ENCODE measurements around the gene FAM170B. TPM values are rescaled to one million over a fixed set of nuclear protein-coding genes. Genes with fewer than 3 reads are reported as not detected.

FAM170B gene
- total RNA-seq: not detected

DNA sequence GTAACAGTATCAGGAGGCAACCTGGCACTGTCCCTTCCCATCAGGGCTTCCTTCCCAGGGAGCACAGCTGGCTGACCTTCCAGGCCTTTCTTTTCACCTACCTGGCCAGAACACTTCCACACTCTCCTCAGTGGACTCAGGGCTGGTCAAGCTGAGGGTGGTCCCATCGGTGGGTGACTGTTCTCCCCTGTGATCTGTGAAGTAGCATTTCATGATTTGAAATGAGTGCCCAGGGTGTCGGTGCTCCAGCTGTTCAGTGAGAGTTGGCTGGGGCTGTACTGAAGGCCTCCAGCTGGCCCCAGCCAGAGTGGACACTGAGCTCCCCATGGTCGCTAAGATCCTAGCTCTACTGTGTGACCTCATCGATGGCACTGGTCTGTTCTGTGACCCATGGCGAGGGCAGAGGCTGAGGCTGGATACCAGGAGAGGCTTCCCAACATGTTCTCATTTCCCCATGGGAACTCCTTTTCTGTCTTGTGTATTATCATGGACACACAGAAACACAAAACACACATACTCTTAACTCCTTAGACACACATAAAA lies at the start of gene FAM170B:
Gene FAM170B, minus strand, starts transcription at position 316 of the 543 bp plus-strand sequence. Its CDS starts 103 bp downstream, at position 213.
- H3K27ac ChIP-seq: no peak within 1 kb of the TSS
- WGBS, 2 donors (ENCODE audit: low coverage in 1 of 2): 80% methylated on average over 5 of the region's 5 CpGs; no CpG with 5 or more reads in 1 of the 2 donors
- ATAC-seq: no peak

DNA sequence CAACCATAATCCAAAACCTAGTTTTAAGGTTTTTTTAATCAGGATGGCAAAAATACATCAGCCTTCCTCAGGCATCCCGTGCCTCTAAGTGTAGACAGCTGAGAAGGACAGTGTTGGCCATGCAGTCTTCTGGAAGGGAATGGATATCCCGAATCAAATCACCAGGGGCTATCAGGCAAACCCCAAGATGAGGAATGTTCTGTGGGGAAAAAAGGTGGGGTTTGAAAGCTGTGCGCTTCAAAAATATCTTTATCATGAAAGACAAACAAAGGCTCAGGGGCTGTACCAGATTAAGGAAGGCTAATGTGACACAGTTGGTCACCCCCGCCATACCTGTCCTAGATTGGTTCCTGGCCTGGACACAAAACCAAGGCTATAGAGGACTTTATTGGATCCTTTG lies 49.0 kb upstream of the FAM170B start:
- ATAC-seq: no peak
- Histone ChIP-seq H3K9me3 (no peaks in the 10 kb centered on the region), H3K4me3 (no peak overlapping the region), H3K4me1 (peaks cover 0 to 14% (median 3%) of the 10 kb centered on the region in 3 donors), H3K27ac (no peak overlapping the region), H3K27me3 (no peaks in the 10 kb centered on the region), H3K36me3 (no peaks in the 10 kb centered on the region)
- no peak for TF ChIP-seq POLR2AphosphoS5 (IDR thresholded peaks at IDR 0.05)
- no peak for TF ChIP-seq EP300 (IDR thresholded peaks at IDR 0.05)
- TF ChIP-seq, protein P1, sequence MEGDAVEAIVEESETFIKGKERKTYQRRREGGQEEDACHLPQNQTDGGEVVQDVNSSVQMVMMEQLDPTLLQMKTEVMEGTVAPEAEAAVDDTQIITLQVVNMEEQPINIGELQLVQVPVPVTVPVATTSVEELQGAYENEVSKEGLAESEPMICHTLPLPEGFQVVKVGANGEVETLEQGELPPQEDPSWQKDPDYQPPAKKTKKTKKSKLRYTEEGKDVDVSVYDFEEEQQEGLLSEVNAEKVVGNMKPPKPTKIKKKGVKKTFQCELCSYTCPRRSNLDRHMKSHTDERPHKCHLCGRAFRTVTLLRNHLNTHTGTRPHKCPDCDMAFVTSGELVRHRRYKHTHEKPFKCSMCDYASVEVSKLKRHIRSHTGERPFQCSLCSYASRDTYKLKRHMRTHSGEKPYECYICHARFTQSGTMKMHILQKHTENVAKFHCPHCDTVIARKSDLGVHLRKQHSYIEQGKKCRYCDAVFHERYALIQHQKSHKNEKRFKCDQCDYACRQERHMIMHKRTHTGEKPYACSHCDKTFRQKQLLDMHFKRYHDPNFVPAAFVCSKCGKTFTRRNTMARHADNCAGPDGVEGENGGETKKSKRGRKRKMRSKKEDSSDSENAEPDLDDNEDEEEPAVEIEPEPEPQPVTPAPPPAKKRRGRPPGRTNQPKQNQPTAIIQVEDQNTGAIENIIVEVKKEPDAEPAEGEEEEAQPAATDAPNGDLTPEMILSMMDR (IDR thresholded peaks at IDR 0.05): no peak
- no peak for TF ChIP-seq POLR2A (IDR thresholded peaks at IDR 0.05)
- 92 to 100% methylated on average over 3 to 4 of the region's 4 CpGs for WGBS, 2 donors (ENCODE audit: low coverage in 1 of 2)

More for the DNA sequence above, at the start of gene FAM170B:
- H3K4me3 ChIP-seq: no peak within 1 kb of the TSS
- H3K9me3 ChIP-seq: no peaks in the 10 kb centered on the region
- peaks cover 12% of the 10 kb centered on the region for H3K27me3 ChIP-seq
- no peak for TF ChIP-seq POLR2AphosphoS5 (IDR thresholded peaks at IDR 0.05)
- no peak for TF ChIP-seq POLR2A (IDR thresholded peaks at IDR 0.05)
- TF ChIP-seq, protein P1 (IDR thresholded peaks at IDR 0.05): no peak
- no peak for TF ChIP-seq EP300 (IDR thresholded peaks at IDR 0.05)
- H3K4me1 ChIP-seq: peaks cover 0 to 8% (median 0%) of the 10 kb centered on the region in 3 donors
- no peaks in the 10 kb centered on the region for H3K36me3 ChIP-seq

DNA sequence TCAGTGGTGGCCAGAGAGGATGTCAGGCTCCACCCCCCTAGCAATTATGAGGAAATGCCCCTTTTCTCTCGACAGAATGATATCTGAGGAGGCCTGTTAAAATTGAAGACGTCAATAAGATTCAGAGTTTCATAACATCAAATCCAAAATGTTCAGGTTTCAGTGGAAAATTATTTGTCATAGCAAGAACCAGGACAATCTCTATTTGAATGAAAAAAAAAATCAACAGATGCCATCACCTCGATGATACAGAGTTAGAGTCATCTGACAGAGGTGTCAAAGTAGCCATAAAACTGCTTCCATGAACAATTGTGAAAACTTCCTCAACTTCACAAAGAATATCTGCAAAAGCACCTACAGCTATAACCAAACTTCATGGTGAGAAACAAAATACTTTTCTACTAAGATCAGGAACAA lies 46.6 kb upstream of the FAM170B start:
- 42 to 43% methylated on average over 3 of the region's 3 CpGs for WGBS, 2 donors (ENCODE audit: low coverage in 1 of 2)

DNA sequence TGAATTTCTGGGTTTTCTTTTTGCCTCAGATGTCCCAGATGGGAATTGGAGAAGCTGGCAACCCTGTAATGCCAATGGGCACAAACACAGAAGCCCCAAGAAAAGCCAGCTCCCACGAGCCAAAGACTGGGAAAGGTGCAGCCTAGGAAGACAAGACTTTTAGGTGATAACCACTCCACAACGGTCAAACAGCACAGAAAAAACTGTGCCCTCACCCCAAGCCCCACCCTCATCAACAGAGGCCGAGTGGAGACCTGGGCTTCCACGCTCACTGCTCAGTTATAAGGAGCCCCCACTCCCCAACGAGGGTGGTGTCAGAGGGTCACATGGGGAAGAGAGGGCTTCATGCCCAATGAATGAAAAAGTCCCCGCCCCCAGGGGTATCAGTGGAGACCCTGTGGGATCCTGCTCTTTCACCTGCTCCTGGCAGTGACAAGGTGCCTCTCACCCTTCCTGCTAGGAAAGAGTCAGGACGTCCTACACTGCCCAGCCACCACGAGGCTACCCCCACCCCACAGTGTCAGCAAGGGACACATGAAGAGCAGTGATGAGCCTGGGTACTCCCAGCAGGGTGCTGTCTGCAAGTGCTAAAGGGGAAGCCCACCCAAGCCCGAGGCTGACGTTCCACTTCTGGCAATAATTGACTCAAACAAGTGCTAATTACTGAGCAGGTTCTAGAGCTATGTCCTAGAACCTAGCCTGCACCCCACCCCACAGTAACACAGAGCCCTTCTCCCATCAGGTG lies 46.0 kb upstream of the FAM170B start:
- WGBS, 2 donors (ENCODE audit: low coverage in 1 of 2): 78 to 83% methylated on average over 1 to 5 of the region's 10 CpGs
- Histone ChIP-seq H3K27ac (no peak overlapping the region), H3K9me3 (no peaks in the 10 kb centered on the region), H3K4me1 (peaks cover 0 to 20% (median 0%) of the 10 kb centered on the region in 3 donors), H3K4me3 (no peak overlapping the region), H3K27me3 (no peaks in the 10 kb centered on the region), H3K36me3 (no peaks in the 10 kb centered on the region)
- TF ChIP-seq POLR2AphosphoS5 (IDR thresholded peaks at IDR 0.05) (no peak), EP300 (IDR thresholded peaks at IDR 0.05) (no peak), POLR2A (IDR thresholded peaks at IDR 0.05) (no peak)
- TF ChIP-seq, protein P1 (IDR thresholded peaks at IDR 0.05): no peak
- ATAC-seq: no peak

More for the DNA sequence above, 46.6 kb upstream of the FAM170B start:
- Histone ChIP-seq H3K9me3 (no peaks in the 10 kb centered on the region), H3K36me3 (no peaks in the 10 kb centered on the region), H3K4me1 (peaks cover 0 to 20% (median 0%) of the 10 kb centered on the region in 3 donors), H3K4me3 (no peak overlapping the region), H3K27ac (no peak overlapping the region), H3K27me3 (no peaks in the 10 kb centered on the region)
- ATAC-seq: no peak
- TF ChIP-seq, protein P1 (IDR thresholded peaks at IDR 0.05): no peak
- TF ChIP-seq POLR2AphosphoS5 (IDR thresholded peaks at IDR 0.05) (no peak), EP300 (IDR thresholded peaks at IDR 0.05) (no peak), POLR2A (IDR thresholded peaks at IDR 0.05) (no peak)
